HEK293 (cell line): ENCODE data around the gene MSH4.

Source experiments
- CTCF ChIA-PET: fragments of 350-600 bp; formaldehyde crosslinking; extraction: SDS; loops from one replicate; lab custom pipeline; 2021; ENCODE audit warnings: antibody characterized with exemption; lab: Yijun Ruan, JAX
- POLR2A ChIA-PET: fragments of 300-600 bp; formaldehyde crosslinking; extraction: SDS; loops from one replicate; lab custom pipeline; 2020; ENCODE audit warnings: antibody characterized with exemption, inconsistent platforms; lab: Yijun Ruan, JAX
- H3K27ac ChIP-seq: fragments of 200-500 bp; sonication (Bioruptor generic); 2 replicates; pipeline ENCODE4 v1.5.1; 2014; ENCODE audit warnings: low read depth, low read length, control low read depth, inconsistent platforms; ENCODE audit errors: extremely low read depth
- H3K36me3 ChIP-seq, 2 experiments: fragments of 200-500 bp in 1 of 2; sonication (Bioruptor generic) in 1 of 2; 1 replicate in 1 of 2; 2 replicates in 1 of 2; pipeline ENCODE4 v1.5.1; 2014 to 2017; ENCODE audit warnings: inconsistent platforms in 2 of 2, low read length in 2 of 2; ENCODE audit not compliant: control insufficient read depth in 2 of 2, insufficient read depth in 1 of 2
- H3K4me1 ChIP-seq: fragments of 200-500 bp; sonication (Bioruptor generic); 2 replicates; pipeline ENCODE4 v1.5.1; 2014; ENCODE audit warnings: mild to moderate bottlenecking, low read length, inconsistent platforms; ENCODE audit not compliant: control insufficient read depth, insufficient read depth
- H3K4me3 ChIP-seq: 2 replicates; pipeline ENCODE4 v1.5.1; 2011; ENCODE audit warnings: low read depth, mild to moderate bottlenecking, control low read depth, low read length, moderate library complexity
- H3K9me3 ChIP-seq: fragments of 200-500 bp; sonication (Bioruptor generic); 2 replicates; pipeline ENCODE4 v1.5.1; 2014; ENCODE audit warnings: low read depth, low read length, inconsistent platforms; ENCODE audit not compliant: control insufficient read depth, insufficient read depth
- GLI4 ChIP-seq: fragments of 450-650 bp; formaldehyde crosslinking; IDR thresholded peaks from 2 replicates; pipeline ENCODE4 v1.5.1; 2016; ENCODE audit warnings: missing biosample characterization, missing genetic modification characterization
- HOXA7 ChIP-seq: sonication (generic); formaldehyde crosslinking; IDR thresholded peaks from 2 replicates; pipeline ENCODE4 v1.8.1; 2022; ENCODE audit warnings: missing genetic modification reagents, borderline replicate concordance
- KLF17 ChIP-seq: fragments of 450-650 bp; formaldehyde crosslinking; IDR thresholded peaks from 2 replicates; pipeline ENCODE4 v1.5.1; 2016; ENCODE audit warnings: missing biosample characterization, missing genetic modification characterization
- MEIS1 ChIP-seq: sonication (generic); formaldehyde crosslinking; IDR thresholded peaks from 2 replicates; pipeline ENCODE4 v1.8.1; 2022; ENCODE audit warnings: missing genetic modification reagents, mild to moderate bottlenecking, borderline replicate concordance
- OVOL3 ChIP-seq: fragments of 450-650 bp; formaldehyde crosslinking; IDR thresholded peaks from 2 replicates; pipeline ENCODE4 v1.5.1; 2016; ENCODE audit warnings: missing biosample characterization, missing genetic modification characterization
- PRDM1 ChIP-seq: fragments of 450-650 bp; formaldehyde crosslinking; IDR thresholded peaks from 2 replicates; pipeline ENCODE4; 2016; ENCODE audit warnings: missing biosample characterization, missing genetic modification characterization
- SP7 ChIP-seq: fragments of 450-650 bp; formaldehyde crosslinking; IDR thresholded peaks from 2 replicates; pipeline ENCODE4 v1.5.1; 2016; ENCODE audit warnings: missing biosample characterization, missing genetic modification characterization
- ZBTB17 ChIP-seq: fragments of 450-650 bp; formaldehyde crosslinking; IDR thresholded peaks from 2 replicates; pipeline ENCODE4 v1.5.1; 2016; ENCODE audit warnings: missing biosample characterization, missing genetic modification characterization
- ZBTB49 ChIP-seq: fragments of 450-650 bp; formaldehyde crosslinking; IDR thresholded peaks from 2 replicates; pipeline ENCODE4 v1.5.1; 2016; ENCODE audit warnings: missing biosample characterization, missing genetic modification characterization, low read depth
- ZBTB8A ChIP-seq: fragments of 450-650 bp; formaldehyde crosslinking; IDR thresholded peaks from 2 replicates; pipeline ENCODE4 v1.5.1; 2016; ENCODE audit warnings: missing biosample characterization, missing genetic modification characterization
- ZFP37 ChIP-seq: fragments of 450-650 bp; formaldehyde crosslinking; IDR thresholded peaks from 2 replicates; pipeline ENCODE4 v1.5.1; 2016; ENCODE audit warnings: missing biosample characterization, missing genetic modification characterization
- ZFP69B ChIP-seq: fragments of 450-650 bp; formaldehyde crosslinking; IDR thresholded peaks from 2 replicates; pipeline ENCODE4 v1.5.1; 2016; ENCODE audit warnings: missing biosample characterization, missing genetic modification characterization
- ZNF132 ChIP-seq: fragments of 450-650 bp; formaldehyde crosslinking; IDR thresholded peaks from 2 replicates; pipeline ENCODE4 v1.5.1; 2017; ENCODE audit warnings: missing biosample characterization, missing genetic modification characterization, borderline replicate concordance
- ZNF184 ChIP-seq: fragments of 450-650 bp; IDR thresholded peaks from 2 replicates; pipeline ENCODE4 v1.5.1; 2018; ENCODE audit warnings: missing biosample characterization, mild to moderate bottlenecking, missing genetic modification characterization
- ZNF2 ChIP-seq: fragments of 450-650 bp; formaldehyde crosslinking; IDR thresholded peaks from 2 replicates; pipeline ENCODE4 v1.5.1; 2016; ENCODE audit warnings: missing biosample characterization, missing genetic modification characterization
- ZNF302 ChIP-seq: fragments of 450-650 bp; formaldehyde crosslinking; IDR thresholded peaks from 2 replicates; pipeline ENCODE4 v1.5.1; 2016; ENCODE audit warnings: missing biosample characterization, missing genetic modification characterization, low read depth
- ZNF560 ChIP-seq: fragments of 450-650 bp; formaldehyde crosslinking; IDR thresholded peaks from 2 replicates; pipeline ENCODE4 v1.5.1; 2017; ENCODE audit warnings: missing biosample characterization, missing genetic modification characterization, borderline replicate concordance
- ZNF580 ChIP-seq: fragments of 450-650 bp; formaldehyde crosslinking; IDR thresholded peaks from 2 replicates; pipeline ENCODE4 v1.5.1; 2016; ENCODE audit warnings: missing biosample characterization, missing genetic modification characterization
- ZNF629 ChIP-seq: fragments of 450-650 bp; formaldehyde crosslinking; IDR thresholded peaks from 2 replicates; pipeline ENCODE4 v1.5.1; 2017; ENCODE audit warnings: missing biosample characterization, missing genetic modification characterization
- ZNF658 ChIP-seq: fragments of 450-650 bp; formaldehyde crosslinking; IDR thresholded peaks from 2 replicates; pipeline ENCODE4; 2016; ENCODE audit warnings: missing biosample characterization, missing genetic modification characterization
- ZNF768 ChIP-seq: fragments of 450-650 bp; formaldehyde crosslinking; IDR thresholded peaks from 2 replicates; pipeline ENCODE4 v1.5.1; 2018; ENCODE audit warnings: missing biosample characterization, mild to moderate bottlenecking, missing genetic modification characterization
- ZNF785 ChIP-seq: fragments of 450-650 bp; formaldehyde crosslinking; IDR thresholded peaks from 2 replicates; pipeline ENCODE4 v1.5.1; 2016; ENCODE audit warnings: missing biosample characterization, missing genetic modification characterization
- ZXDB ChIP-seq: fragments of 450-650 bp; formaldehyde crosslinking; IDR thresholded peaks from 2 replicates; pipeline ENCODE4 v1.5.1; 2016; ENCODE audit warnings: missing biosample characterization, missing genetic modification characterization
- TF ChIP-seq, protein P1 (sequence below): fragments of 450-650 bp; formaldehyde crosslinking; IDR thresholded peaks from 2 replicates; pipeline ENCODE4 v1.5.1; 2016; ENCODE audit warnings: missing biosample characterization, missing genetic modification characterization
- TF ChIP-seq, protein P2 (sequence below): fragments of 450-650 bp; formaldehyde crosslinking; IDR thresholded peaks from 2 replicates; pipeline ENCODE4 v1.5.1; 2016; ENCODE audit warnings: missing biosample characterization, missing genetic modification characterization
- TF ChIP-seq, protein P3 (sequence below): fragments of 450-650 bp; formaldehyde crosslinking; IDR thresholded peaks from 2 replicates; pipeline ENCODE4 v1.5.1; 2016; ENCODE audit warnings: missing biosample characterization, missing genetic modification characterization

MSH4 gene

GRCh38 chr1:75785983-75786853 lies 10.5 kb upstream of the MSH4 start, which contains the start of gene RABGGTB:
TSS of gene RABGGTB (plus strand) at chr1:75786256. CDS start at chr1:75786272, 16 bp downstream.
- Histone ChIP-seq H3K27ac (peak within 1 kb of the TSS; percentile 50), H3K36me3 (peaks cover 18 to 43% of the 10 kb centered on the region in 2 experiments), H3K4me1 (no peaks in the 10 kb centered on the region), H3K4me3 (peak within 1 kb of the TSS; percentile 79), H3K9me3 (no peaks in the 10 kb centered on the region)
- ChIA-PET CTCF (no interaction called here), POLR2A (interaction anchor here (0.6 to 1.7 kb wide), 12 partner anchors 9 to 58 kb away, joined by 3 to 10 read pairs (median 4); partner anchors contain the start of gene MSH4)
- TF ChIP-seq MEIS1 (CRISPR knock-in tag) (no peak), ZNF184 (no peak), PRDM1 (tag by site-specific recombination) (0 out of 2 replicates have a peak, but pooled peaks have one; percentile 37), SP7 (tag by site-specific recombination) (peak; percentile 69; the same call in 1 of the 2 replicates), ZNF560 (no peak), ZFP37 (peak; percentile 71; the same call in 1 of the 2 replicates), ZNF580 (tag by site-specific recombination) (peak; percentile 89), ZBTB8A (tag by site-specific recombination) (peak; percentile 33; the same call in 1 of the 2 replicates), ZXDB (tag by site-specific recombination) (peak; percentile 50; the same call in 1 of the 2 replicates), ZNF629 (tag by site-specific recombination) (peak; percentile 55; the same call in 1 of the 2 replicates), HOXA7 (CRISPR knock-in tag) (no peak), ZBTB49 (tag by site-specific recombination) (no peak), ZNF658 (tag by site-specific recombination) (no peak), KLF17 (tag by site-specific recombination) (0 out of 2 replicates have a peak, but pooled peaks have one; percentile 14), ZNF768 (tag by site-specific recombination) (no peak), ZNF132 (tag by site-specific recombination) (no peak), ZFP69B (peak; percentile 26; the same call in 1 of the 2 replicates), ZBTB17 (tag by site-specific recombination) (peak; percentile 65; the same call in 1 of the 2 replicates), ZNF302 (tag by site-specific recombination) (no peak), ZNF785 (tag by site-specific recombination) (no peak), OVOL3 (tag by site-specific recombination) (no peak), GLI4 (no peak), ZNF2 (peak; percentile 74; the same call in 1 of the 2 replicates)
- TF ChIP-seq, protein P1, sequence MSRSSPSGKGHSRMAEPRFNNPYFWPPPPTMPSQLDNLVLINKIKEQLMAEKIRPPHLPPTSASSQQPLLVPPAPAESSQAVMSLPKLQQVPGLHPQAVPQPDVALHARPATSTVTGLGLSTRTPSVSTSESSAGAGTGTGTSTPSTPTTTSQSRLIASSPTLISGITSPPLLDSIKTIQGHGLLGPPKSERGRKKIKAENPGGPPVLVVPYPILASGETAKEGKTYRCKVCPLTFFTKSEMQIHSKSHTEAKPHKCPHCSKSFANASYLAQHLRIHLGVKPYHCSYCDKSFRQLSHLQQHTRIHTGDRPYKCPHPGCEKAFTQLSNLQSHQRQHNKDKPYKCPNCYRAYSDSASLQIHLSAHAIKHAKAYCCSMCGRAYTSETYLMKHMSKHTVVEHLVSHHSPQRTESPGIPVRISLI: no peak
- TF ChIP-seq, protein P2, sequence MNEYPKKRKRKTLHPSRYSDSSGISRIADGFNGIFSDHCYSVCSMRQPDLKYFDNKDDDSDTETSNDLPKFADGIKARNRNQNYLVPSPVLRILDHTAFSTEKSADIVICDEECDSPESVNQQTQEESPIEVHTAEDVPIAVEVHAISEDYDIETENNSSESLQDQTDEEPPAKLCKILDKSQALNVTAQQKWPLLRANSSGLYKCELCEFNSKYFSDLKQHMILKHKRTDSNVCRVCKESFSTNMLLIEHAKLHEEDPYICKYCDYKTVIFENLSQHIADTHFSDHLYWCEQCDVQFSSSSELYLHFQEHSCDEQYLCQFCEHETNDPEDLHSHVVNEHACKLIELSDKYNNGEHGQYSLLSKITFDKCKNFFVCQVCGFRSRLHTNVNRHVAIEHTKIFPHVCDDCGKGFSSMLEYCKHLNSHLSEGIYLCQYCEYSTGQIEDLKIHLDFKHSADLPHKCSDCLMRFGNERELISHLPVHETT: 0 out of 2 replicates have a peak, but pooled peaks have one; percentile 38
- TF ChIP-seq, protein P3, sequence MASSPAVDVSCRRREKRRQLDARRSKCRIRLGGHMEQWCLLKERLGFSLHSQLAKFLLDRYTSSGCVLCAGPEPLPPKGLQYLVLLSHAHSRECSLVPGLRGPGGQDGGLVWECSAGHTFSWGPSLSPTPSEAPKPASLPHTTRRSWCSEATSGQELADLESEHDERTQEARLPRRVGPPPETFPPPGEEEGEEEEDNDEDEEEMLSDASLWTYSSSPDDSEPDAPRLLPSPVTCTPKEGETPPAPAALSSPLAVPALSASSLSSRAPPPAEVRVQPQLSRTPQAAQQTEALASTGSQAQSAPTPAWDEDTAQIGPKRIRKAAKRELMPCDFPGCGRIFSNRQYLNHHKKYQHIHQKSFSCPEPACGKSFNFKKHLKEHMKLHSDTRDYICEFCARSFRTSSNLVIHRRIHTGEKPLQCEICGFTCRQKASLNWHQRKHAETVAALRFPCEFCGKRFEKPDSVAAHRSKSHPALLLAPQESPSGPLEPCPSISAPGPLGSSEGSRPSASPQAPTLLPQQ (tag by site-specific recombination): peak; percentile 9; the same call in 1 of the 2 replicates
